GM19328 (cell line): ENCODE results near the gene NOS3.
"Not testable (repeated sequence)": the region's sequence is repeated elsewhere in the genome, so short reads cannot be mapped to it uniquely, and the experiment has no call there.

Experiments used
- ATAC-seq: cut with Tn5 transposase; IDR thresholded peaks from one replicate; pipeline ENCODE4 v1.9.1; 2021; ENCODE audit warnings: mild to moderate bottlenecking, moderate library complexity; ENCODE audit not compliant: unreplicated experiment

NOS3 gene

GRCh38 chr7:150997817-150998216, 7.0 kb downstream of the NOS3 start:
- no peak for ATAC-seq

GRCh38 chr7:150998341-150998740, 7.5 kb downstream of the NOS3 start:
- no peak for ATAC-seq

GRCh38 chr7:150999001-150999400, 8.2 kb downstream of the NOS3 start:
- no peak for ATAC-seq

GRCh38 chr7:150999497-151000230, 8.8 kb downstream of the NOS3 start:
- no peak for ATAC-seq

- no peak for ATAC-seq
Measured at GRCh38 chr7:151000897-151001495, 10.2 kb downstream of the NOS3 start.

GRCh38 chr7:151001546-151001945, 10.7 kb downstream of the NOS3 start:
- no peak for ATAC-seq

GRCh38 chr7:151003572-151003971, 12.8 kb downstream of the NOS3 start:
- ATAC-seq = no peak

- no peak for ATAC-seq
Measured at GRCh38 chr7:151005566-151005965, 14.7 kb downstream of the NOS3 start.

GRCh38 chr7:151006590-151007300, 15.9 kb downstream of the NOS3 start:
- no peak for ATAC-seq

- no peak for ATAC-seq
Measured at GRCh38 chr7:151007469-151007898, 16.7 kb downstream of the NOS3 start.

- no peak for ATAC-seq
Measured at GRCh38 chr7:151008143-151008510, 17.3 kb downstream of the NOS3 start.

GRCh38 chr7:151008511-151009323, 17.9 kb downstream of the NOS3 start:
- ATAC-seq = no peak

- ATAC-seq = no peak
Measured at GRCh38 chr7:151009327-151010036, 18.7 kb downstream of the NOS3 start.

GRCh38 chr7:151010037-151010306, 19.2 kb downstream of the NOS3 start:
- ATAC-seq = no peak

GRCh38 chr7:151010307-151011096, 19.7 kb downstream of the NOS3 start:
- no peak for ATAC-seq

GRCh38 chr7:151011097-151011409, 20.2 kb downstream of the NOS3 start:
- ATAC-seq = no peak

GRCh38 chr7:151011616-151012015, 20.8 kb downstream of the NOS3 start:
- ATAC-seq = not testable (repeated sequence)

- no peak for ATAC-seq
Measured at GRCh38 chr7:151012031-151012692, 21.3 kb downstream of the NOS3 start.

- no peak for ATAC-seq
Measured at GRCh38 chr7:151012911-151013347, 22.1 kb downstream of the NOS3 start.

- ATAC-seq = no peak
Measured at GRCh38 chr7:151013356-151013732, 22.5 kb downstream of the NOS3 start.
